Loucy (cell line): ENCODE data around the gene MAML2.

Source experiments
- EZH2phosphoT487 ChIP-seq: fragments of 200-600 bp; IDR thresholded peaks from 2 replicates; pipeline ENCODE4 v1.6.1; 2018; ENCODE audit warnings: antibody characterized with exemption, mild to moderate bottlenecking, moderate library complexity, borderline replicate concordance
- TF ChIP-seq, protein P1 (sequence below): fragments of 200-600 bp; sonication (generic); conservative IDR thresholded peaks from 2 replicates; pipeline ENCODE4 v1.5.1; 2014; ENCODE audit warnings: mild to moderate bottlenecking, antibody characterized with exemption, low read length

GRCh38 chr11:96294289-96294688 lies 48.7 kb downstream of the MAML2 start:
- TF ChIP-seq, protein P1, sequence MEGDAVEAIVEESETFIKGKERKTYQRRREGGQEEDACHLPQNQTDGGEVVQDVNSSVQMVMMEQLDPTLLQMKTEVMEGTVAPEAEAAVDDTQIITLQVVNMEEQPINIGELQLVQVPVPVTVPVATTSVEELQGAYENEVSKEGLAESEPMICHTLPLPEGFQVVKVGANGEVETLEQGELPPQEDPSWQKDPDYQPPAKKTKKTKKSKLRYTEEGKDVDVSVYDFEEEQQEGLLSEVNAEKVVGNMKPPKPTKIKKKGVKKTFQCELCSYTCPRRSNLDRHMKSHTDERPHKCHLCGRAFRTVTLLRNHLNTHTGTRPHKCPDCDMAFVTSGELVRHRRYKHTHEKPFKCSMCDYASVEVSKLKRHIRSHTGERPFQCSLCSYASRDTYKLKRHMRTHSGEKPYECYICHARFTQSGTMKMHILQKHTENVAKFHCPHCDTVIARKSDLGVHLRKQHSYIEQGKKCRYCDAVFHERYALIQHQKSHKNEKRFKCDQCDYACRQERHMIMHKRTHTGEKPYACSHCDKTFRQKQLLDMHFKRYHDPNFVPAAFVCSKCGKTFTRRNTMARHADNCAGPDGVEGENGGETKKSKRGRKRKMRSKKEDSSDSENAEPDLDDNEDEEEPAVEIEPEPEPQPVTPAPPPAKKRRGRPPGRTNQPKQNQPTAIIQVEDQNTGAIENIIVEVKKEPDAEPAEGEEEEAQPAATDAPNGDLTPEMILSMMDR: no peak
- no peak for TF ChIP-seq EZH2phosphoT487
